ENCODE results near the gene XIRP2. TPM values are rescaled to one million over a fixed set of nuclear protein-coding genes. Genes with fewer than 3 reads are reported as not detected.

The XIRP2 gene
- total and polyA plus RNA-seq, 4 donors, result under 0.01 to 0.14 (median 0.01) TPM; not detected in 1

DNA sequence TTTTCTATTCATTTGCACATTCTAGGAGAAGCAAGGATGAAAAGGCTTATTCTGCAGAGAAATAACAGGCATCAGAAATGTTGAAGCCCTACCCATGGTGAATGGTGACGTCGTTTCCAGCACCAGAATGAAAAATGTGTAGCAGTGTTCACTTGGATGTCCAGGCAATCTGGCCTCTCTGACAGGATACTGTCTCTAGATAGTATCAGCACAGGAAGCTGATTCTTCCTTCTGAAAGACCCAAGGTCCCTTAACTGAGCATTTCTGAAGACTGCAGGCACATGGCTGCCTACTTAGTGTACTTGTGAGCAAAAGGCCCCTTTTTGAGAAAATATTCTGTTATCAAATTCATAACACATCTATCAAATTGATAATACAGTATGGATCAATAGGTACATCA lies 234.1 kb downstream of the XIRP2 start:
- no peaks in the 10 kb centered on the region for H3K9me3 ChIP-seq (ENCODE audit: control insufficient read depth in 4 of 4, low read length in 3 of 4)
- H3K9ac ChIP-seq (ENCODE audit: low read depth in 1 of 2, low read length in 2 of 2), result no peak overlapping the region
- H3K4me1 ChIP-seq (ENCODE audit: control insufficient read depth in 4 of 4, insufficient read depth in 4 of 4, low read length in 3 of 4), result no peaks in the 10 kb centered on the region
- no peak for DNase-seq (ENCODE audit: low spot score)
- 48% methylated on average over 2 of the region's 2 CpGs for WGBS
- no peak overlapping the region for H3K4me3 ChIP-seq (ENCODE audit: low read depth in 1 of 3, low read length in 3 of 3)
- H3K27ac ChIP-seq (ENCODE audit: low read depth in 1 of 2, low read length in 2 of 2), result no peak overlapping the region
- TF ChIP-seq RAD21 (IDR thresholded peaks at IDR 0.05), result no peak
- TF ChIP-seq NR2F2 (IDR thresholded peaks at IDR 0.05), result no peak
- TF ChIP-seq, protein P1, sequence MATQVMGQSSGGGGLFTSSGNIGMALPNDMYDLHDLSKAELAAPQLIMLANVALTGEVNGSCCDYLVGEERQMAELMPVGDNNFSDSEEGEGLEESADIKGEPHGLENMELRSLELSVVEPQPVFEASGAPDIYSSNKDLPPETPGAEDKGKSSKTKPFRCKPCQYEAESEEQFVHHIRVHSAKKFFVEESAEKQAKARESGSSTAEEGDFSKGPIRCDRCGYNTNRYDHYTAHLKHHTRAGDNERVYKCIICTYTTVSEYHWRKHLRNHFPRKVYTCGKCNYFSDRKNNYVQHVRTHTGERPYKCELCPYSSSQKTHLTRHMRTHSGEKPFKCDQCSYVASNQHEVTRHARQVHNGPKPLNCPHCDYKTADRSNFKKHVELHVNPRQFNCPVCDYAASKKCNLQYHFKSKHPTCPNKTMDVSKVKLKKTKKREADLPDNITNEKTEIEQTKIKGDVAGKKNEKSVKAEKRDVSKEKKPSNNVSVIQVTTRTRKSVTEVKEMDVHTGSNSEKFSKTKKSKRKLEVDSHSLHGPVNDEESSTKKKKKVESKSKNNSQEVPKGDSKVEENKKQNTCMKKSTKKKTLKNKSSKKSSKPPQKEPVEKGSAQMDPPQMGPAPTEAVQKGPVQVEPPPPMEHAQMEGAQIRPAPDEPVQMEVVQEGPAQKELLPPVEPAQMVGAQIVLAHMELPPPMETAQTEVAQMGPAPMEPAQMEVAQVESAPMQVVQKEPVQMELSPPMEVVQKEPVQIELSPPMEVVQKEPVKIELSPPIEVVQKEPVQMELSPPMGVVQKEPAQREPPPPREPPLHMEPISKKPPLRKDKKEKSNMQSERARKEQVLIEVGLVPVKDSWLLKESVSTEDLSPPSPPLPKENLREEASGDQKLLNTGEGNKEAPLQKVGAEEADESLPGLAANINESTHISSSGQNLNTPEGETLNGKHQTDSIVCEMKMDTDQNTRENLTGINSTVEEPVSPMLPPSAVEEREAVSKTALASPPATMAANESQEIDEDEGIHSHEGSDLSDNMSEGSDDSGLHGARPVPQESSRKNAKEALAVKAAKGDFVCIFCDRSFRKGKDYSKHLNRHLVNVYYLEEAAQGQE (IDR thresholded peaks at IDR 0.05), result no peak
- TF ChIP-seq HNF4G (IDR thresholded peaks at IDR 0.05), result no peak
- no peak for TF ChIP-seq RXRA (IDR thresholded peaks at IDR 0.05)
- TF ChIP-seq HNF4A (conservative IDR thresholded peaks at IDR 0.05), result no peak
- no peak for TF ChIP-seq YY1 (IDR thresholded peaks at IDR 0.05)
- no peak for TF ChIP-seq GABPA (IDR thresholded peaks at IDR 0.05 in 1 of 2, conservative IDR thresholded peaks at IDR 0.05 in 1 of 2)
- TF ChIP-seq CTCF (IDR thresholded peaks at IDR 0.05; ENCODE audit: low read depth, low read length, missing input control), result no peak
- no peak for TF ChIP-seq TAF1 (conservative IDR thresholded peaks at IDR 0.05)
- TF ChIP-seq FOXA1 (IDR thresholded peaks at IDR 0.05), result no peak
- TF ChIP-seq, protein P2, sequence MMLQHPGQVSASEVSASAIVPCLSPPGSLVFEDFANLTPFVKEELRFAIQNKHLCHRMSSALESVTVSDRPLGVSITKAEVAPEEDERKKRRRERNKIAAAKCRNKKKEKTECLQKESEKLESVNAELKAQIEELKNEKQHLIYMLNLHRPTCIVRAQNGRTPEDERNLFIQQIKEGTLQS (IDR thresholded peaks at IDR 0.05), result no peak
- TF ChIP-seq, protein P3, sequence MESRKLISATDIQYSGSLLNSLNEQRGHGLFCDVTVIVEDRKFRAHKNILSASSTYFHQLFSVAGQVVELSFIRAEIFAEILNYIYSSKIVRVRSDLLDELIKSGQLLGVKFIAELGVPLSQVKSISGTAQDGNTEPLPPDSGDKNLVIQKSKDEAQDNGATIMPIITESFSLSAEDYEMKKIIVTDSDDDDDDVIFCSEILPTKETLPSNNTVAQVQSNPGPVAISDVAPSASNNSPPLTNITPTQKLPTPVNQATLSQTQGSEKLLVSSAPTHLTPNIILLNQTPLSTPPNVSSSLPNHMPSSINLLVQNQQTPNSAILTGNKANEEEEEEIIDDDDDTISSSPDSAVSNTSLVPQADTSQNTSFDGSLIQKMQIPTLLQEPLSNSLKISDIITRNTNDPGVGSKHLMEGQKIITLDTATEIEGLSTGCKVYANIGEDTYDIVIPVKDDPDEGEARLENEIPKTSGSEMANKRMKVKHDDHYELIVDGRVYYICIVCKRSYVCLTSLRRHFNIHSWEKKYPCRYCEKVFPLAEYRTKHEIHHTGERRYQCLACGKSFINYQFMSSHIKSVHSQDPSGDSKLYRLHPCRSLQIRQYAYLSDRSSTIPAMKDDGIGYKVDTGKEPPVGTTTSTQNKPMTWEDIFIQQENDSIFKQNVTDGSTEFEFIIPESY (IDR thresholded peaks at IDR 0.05), result no peak
- no peak for TF ChIP-seq EGR1 (IDR thresholded peaks at IDR 0.05; ENCODE audit: low read depth in 2 of 2)
- TF ChIP-seq SP1 (IDR thresholded peaks at IDR 0.05), result no peak
- no peaks in the 10 kb centered on the region for H3K36me3 ChIP-seq (ENCODE audit: control insufficient read depth in 4 of 4, insufficient read depth in 3 of 4, low read depth in 1 of 4, low read length in 3 of 4)
- H3K27me3 ChIP-seq (ENCODE audit: control insufficient read depth in 4 of 4, insufficient read depth in 4 of 4, low read length in 3 of 4), result no peaks in the 10 kb centered on the region

DNA sequence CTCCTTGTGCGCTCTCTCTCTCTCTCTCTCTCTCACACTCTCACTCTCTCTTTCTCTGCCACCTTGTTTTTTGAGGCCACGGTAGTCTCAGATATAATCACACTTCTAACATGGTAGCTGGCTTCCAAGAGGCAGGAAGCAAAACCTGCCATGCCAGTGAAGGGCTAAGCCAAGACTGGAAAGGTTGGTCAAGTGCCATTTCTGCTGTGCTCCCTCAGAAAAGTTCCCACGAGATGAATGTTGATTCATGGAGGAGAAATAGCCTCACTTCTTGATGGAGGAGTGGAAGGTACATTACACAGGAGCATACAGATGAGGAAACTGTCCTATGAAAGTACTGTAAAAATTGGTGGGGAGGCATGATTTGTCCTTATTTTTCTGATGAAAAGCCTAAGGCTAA lies 237.9 kb downstream of the XIRP2 start:
- H3K4me3 ChIP-seq (ENCODE audit: low read depth in 1 of 3, low read length in 3 of 3), result no peak overlapping the region
- H3K9me3 ChIP-seq (ENCODE audit: control insufficient read depth in 4 of 4, low read length in 3 of 4), result no peaks in the 10 kb centered on the region
- no peaks in the 10 kb centered on the region for H3K27me3 ChIP-seq (ENCODE audit: control insufficient read depth in 4 of 4, insufficient read depth in 4 of 4, low read length in 3 of 4)
- no peak overlapping the region for H3K27ac ChIP-seq (ENCODE audit: low read depth in 1 of 2, low read length in 2 of 2)
- no peak for DNase-seq (ENCODE audit: low spot score)
- no peak overlapping the region for H3K9ac ChIP-seq (ENCODE audit: low read depth in 1 of 2, low read length in 2 of 2)
- H3K4me1 ChIP-seq (ENCODE audit: control insufficient read depth in 4 of 4, insufficient read depth in 4 of 4, low read length in 3 of 4), result no peaks in the 10 kb centered on the region
- H3K36me3 ChIP-seq (ENCODE audit: control insufficient read depth in 4 of 4, insufficient read depth in 3 of 4, low read depth in 1 of 4, low read length in 3 of 4), result no peaks in the 10 kb centered on the region
- 75% methylated on average over 3 of the region's 3 CpGs for WGBS
- TF ChIP-seq RAD21 (IDR thresholded peaks at IDR 0.05), result no peak
- no peak for TF ChIP-seq JUND (IDR thresholded peaks at IDR 0.05)
- no peak for TF ChIP-seq CTCF (IDR thresholded peaks at IDR 0.05; ENCODE audit: low read depth, low read length, missing input control)
- no peak for TF ChIP-seq TAF1 (conservative IDR thresholded peaks at IDR 0.05)
- TF ChIP-seq, protein P4, sequence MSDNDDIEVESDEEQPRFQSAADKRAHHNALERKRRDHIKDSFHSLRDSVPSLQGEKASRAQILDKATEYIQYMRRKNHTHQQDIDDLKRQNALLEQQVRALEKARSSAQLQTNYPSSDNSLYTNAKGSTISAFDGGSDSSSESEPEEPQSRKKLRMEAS (IDR thresholded peaks at IDR 0.05), result no peak
- TF ChIP-seq EGR1 (IDR thresholded peaks at IDR 0.05; ENCODE audit: low read depth in 2 of 2), result no peak
- TF ChIP-seq, protein P1 (IDR thresholded peaks at IDR 0.05), result no peak
- TF ChIP-seq NR2F2 (IDR thresholded peaks at IDR 0.05), result no peak
- TF ChIP-seq YY1 (IDR thresholded peaks at IDR 0.05), result no peak
- no peak for TF ChIP-seq SP1 (IDR thresholded peaks at IDR 0.05)
- TF ChIP-seq FOXA2 (IDR thresholded peaks at IDR 0.05), result no peak
- TF ChIP-seq HNF4A (conservative IDR thresholded peaks at IDR 0.05), result no peak
- no peak for TF ChIP-seq RXRA (IDR thresholded peaks at IDR 0.05)

Data from liver (tissue), 9 donors.